SK-N-SH treated with all-trans-retinoic acid at 6 μM for 48 hours (cell line): ENCODE results near the gene SLC26A8.
"Not testable (repeated sequence)": the region's sequence is repeated elsewhere in the genome, so short reads cannot be mapped to it uniquely, and the experiment has no call there.

Experiments used
- ARNTL ChIP-seq: fragments of 450-650 bp; formaldehyde crosslinking; IDR thresholded peaks from 2 replicates; pipeline ENCODE4 v1.5.0; 2020; ENCODE audit warnings: low read depth, mild to moderate bottlenecking, moderate library complexity, borderline replicate concordance
- BACH2 ChIP-seq: fragments of 250-450 bp; sonication (Bioruptor Pico); IDR thresholded peaks from 2 replicates; pipeline ENCODE4 v1.9.0; 2021; ENCODE audit warnings: mild to moderate bottlenecking, borderline replicate concordance
- CSDC2 ChIP-seq: fragments of 250-450 bp; sonication (Bioruptor Pico); IDR thresholded peaks from 2 replicates; pipeline ENCODE4 v1.5.0; 2020; ENCODE audit warnings: mild to moderate bottlenecking, moderate library complexity
- CSRNP3 ChIP-seq: fragments of 250-450 bp; sonication (Bioruptor Pico); IDR thresholded peaks from 2 replicates; pipeline ENCODE4 v1.5.1; 2021; ENCODE audit warnings: mild to moderate bottlenecking, moderate library complexity
- OSR1 ChIP-seq: fragments of 250-450 bp; sonication (Bioruptor Pico); IDR thresholded peaks from 2 replicates; pipeline ENCODE4 v1.8.0; 2022; ENCODE audit warnings: moderate library complexity, mild to moderate bottlenecking, inconsistent platforms
- POU6F1 ChIP-seq: fragments of 250-450 bp; sonication (Bioruptor Pico); IDR thresholded peaks from 2 replicates; pipeline ENCODE4 v1.8.0; 2021; ENCODE audit warnings: low read depth, mild to moderate bottlenecking, moderate library complexity, borderline replicate concordance
- SNAI2 ChIP-seq: fragments of 250-450 bp; sonication (Bioruptor Pico); IDR thresholded peaks from 2 replicates; pipeline ENCODE4 v1.5.0; 2020; ENCODE audit warnings: mild to moderate bottlenecking, moderate library complexity
- TOX ChIP-seq: fragments of 250-450 bp; sonication (Bioruptor Pico); IDR thresholded peaks from 2 replicates; pipeline ENCODE4 v1.8.0; 2021; ENCODE audit warnings: mild to moderate bottlenecking, moderate library complexity, borderline replicate concordance
- TSHZ2 ChIP-seq: fragments of 250-450 bp; sonication (Bioruptor Pico); IDR thresholded peaks from 2 replicates; pipeline ENCODE4 v1.5.0; 2020; ENCODE audit warnings: mild to moderate bottlenecking, moderate library complexity
- ZC3H10 ChIP-seq: fragments of 250-450 bp; sonication (Bioruptor Pico); IDR thresholded peaks from 2 replicates; pipeline ENCODE4 v1.5.1; 2021; ENCODE audit warnings: mild to moderate bottlenecking, moderate library complexity
- ZFP3 ChIP-seq: fragments of 250-450 bp; sonication (Bioruptor Pico); IDR thresholded peaks from 2 replicates; pipeline ENCODE4 v1.5.0; 2020; ENCODE audit warnings: mild to moderate bottlenecking, moderate library complexity
- ZFP30 ChIP-seq: fragments of 450-650 bp; formaldehyde crosslinking; IDR thresholded peaks from 2 replicates; pipeline ENCODE4 v1.5.0; 2022; ENCODE audit warnings: mild to moderate bottlenecking, moderate library complexity
- TF ChIP-seq, protein P1 (sequence below): fragments of 250-450 bp; sonication (Bioruptor Pico); IDR thresholded peaks from 2 replicates; pipeline ENCODE4 v1.8.0; 2020; ENCODE audit warnings: mild to moderate bottlenecking, moderate library complexity, borderline replicate concordance
- TF ChIP-seq, protein P2 (sequence below): fragments of 250-450 bp; sonication (Bioruptor Pico); IDR thresholded peaks from 2 replicates; pipeline ENCODE4 v1.5.1; 2020; ENCODE audit warnings: low read depth, mild to moderate bottlenecking, moderate library complexity

DNA sequence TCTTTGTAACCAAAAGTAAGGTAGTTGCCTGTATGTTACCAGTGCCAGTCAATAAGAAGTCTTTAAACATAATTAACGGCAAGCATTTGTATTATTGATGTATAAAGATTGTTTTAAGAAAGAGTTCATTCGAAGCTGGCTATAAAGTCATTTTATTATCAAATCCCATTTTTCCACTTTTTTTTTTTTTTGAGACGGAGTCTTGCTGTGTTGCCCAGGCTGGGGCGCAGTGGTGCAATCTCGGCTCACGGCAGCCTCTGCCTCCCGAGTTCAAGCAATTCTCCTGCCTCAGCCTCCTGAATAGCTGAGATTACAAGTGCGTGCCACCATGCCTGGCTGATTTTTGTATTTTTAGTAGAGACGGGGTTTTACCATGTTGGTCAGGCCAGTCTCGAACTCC, 8.7 kb upstream of the SLC26A8 start:
- TF ChIP-seq ZFP30 (CRISPR knock-in tag); ZFP3 (CRISPR knock-in tag); TOX (CRISPR knock-in tag); ZC3H10; SNAI2 (CRISPR knock-in tag); TSHZ2 (CRISPR knock-in tag); POU6F1; BACH2 (CRISPR knock-in tag); CSDC2 (CRISPR knock-in tag); OSR1 (CRISPR knock-in tag); CSRNP3 (CRISPR knock-in tag); ARNTL (CRISPR knock-in tag): not testable (repeated sequence)
- TF ChIP-seq, protein P1, sequence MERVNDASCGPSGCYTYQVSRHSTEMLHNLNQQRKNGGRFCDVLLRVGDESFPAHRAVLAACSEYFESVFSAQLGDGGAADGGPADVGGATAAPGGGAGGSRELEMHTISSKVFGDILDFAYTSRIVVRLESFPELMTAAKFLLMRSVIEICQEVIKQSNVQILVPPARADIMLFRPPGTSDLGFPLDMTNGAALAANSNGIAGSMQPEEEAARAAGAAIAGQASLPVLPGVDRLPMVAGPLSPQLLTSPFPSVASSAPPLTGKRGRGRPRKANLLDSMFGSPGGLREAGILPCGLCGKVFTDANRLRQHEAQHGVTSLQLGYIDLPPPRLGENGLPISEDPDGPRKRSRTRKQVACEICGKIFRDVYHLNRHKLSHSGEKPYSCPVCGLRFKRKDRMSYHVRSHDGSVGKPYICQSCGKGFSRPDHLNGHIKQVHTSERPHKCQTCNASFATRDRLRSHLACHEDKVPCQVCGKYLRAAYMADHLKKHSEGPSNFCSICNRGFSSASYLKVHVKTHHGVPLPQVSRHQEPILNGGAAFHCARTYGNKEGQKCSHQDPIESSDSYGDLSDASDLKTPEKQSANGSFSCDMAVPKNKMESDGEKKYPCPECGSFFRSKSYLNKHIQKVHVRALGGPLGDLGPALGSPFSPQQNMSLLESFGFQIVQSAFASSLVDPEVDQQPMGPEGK (CRISPR knock-in tag): not testable (repeated sequence)
- TF ChIP-seq, protein P2, sequence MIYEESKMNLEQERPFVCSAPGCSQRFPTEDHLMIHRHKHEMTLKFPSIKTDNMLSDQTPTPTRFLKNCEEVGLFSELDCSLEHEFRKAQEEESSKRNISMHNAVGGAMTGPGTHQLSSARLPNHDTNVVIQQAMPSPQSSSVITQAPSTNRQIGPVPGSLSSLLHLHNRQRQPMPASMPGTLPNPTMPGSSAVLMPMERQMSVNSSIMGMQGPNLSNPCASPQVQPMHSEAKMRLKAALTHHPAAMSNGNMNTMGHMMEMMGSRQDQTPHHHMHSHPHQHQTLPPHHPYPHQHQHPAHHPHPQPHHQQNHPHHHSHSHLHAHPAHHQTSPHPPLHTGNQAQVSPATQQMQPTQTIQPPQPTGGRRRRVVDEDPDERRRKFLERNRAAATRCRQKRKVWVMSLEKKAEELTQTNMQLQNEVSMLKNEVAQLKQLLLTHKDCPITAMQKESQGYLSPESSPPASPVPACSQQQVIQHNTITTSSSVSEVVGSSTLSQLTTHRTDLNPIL (CRISPR knock-in tag): not testable (repeated sequence)
